Duodenal mucosa (tissue), 2 donors: Measurements from ENCODE around the gene TBCA.

Experiments
- H3K27ac ChIP-seq: one replicate; pipeline ENCODE4 v1.7.0; 2013; ENCODE audit warnings: low read depth, low read length
- H3K27me3 ChIP-seq, 2 donors: one replicate each; pipeline ENCODE4 v1.7.0; 2013; ENCODE audit warnings: low read length in 2 of 2, control low read depth in 1 of 2; ENCODE audit not compliant: insufficient read depth in 2 of 2, control insufficient read depth in 1 of 2
- H3K36me3 ChIP-seq, 2 donors: one replicate each; pipeline ENCODE4 v1.7.0; 2013; ENCODE audit warnings: low read length in 2 of 2, control low read depth in 1 of 2; ENCODE audit not compliant: insufficient read depth in 2 of 2, control insufficient read depth in 1 of 2
- H3K4me1 ChIP-seq, 2 donors: one replicate each; pipeline ENCODE4 v1.7.0; 2013; ENCODE audit warnings: low read length in 2 of 2, control low read depth in 1 of 2; ENCODE audit not compliant: insufficient read depth in 2 of 2, control insufficient read depth in 1 of 2
- H3K4me3 ChIP-seq, 2 donors: one replicate each; pipeline ENCODE4 v1.7.0; 2013; ENCODE audit warnings: low read length in 2 of 2, low read depth in 1 of 2
- H3K9ac ChIP-seq, 2 donors: one replicate each; pipeline ENCODE4 v1.7.0; 2013; ENCODE audit warnings: low read length in 2 of 2, low read depth in 1 of 2
- H3K9me3 ChIP-seq, 2 donors: one replicate each; pipeline ENCODE4 v1.7.0; 2013; ENCODE audit warnings: low read length in 2 of 2, control low read depth in 1 of 2; ENCODE audit not compliant: control insufficient read depth in 1 of 2

Gene TBCA

GRCh38 chr5:77644371-77645157 lies 131.6 kb downstream of the TBCA start:
- no peak overlapping the region for H3K9ac ChIP-seq
- no peak overlapping the region for H3K27ac ChIP-seq
- H3K4me3 ChIP-seq = no peak overlapping the region
- H3K4me1 ChIP-seq = peaks cover 6 to 9% of the 10 kb centered on the region in 2 donors
- no peaks in the 10 kb centered on the region for H3K36me3 ChIP-seq
- H3K9me3 ChIP-seq = no peaks in the 10 kb centered on the region
- H3K27me3 ChIP-seq = peaks cover 68 to 89% of the 10 kb centered on the region in 2 donors

GRCh38 chr5:77643654-77644370 lies 132.3 kb downstream of the TBCA start:
- Histone ChIP-seq H3K36me3 (no peaks in the 10 kb centered on the region), H3K27me3 (peaks cover 75 to 90% of the 10 kb centered on the region in 2 donors), H3K4me1 (peaks cover 6 to 9% of the 10 kb centered on the region in 2 donors), H3K9ac (no peak overlapping the region), H3K27ac (no peak overlapping the region), H3K9me3 (no peaks in the 10 kb centered on the region), H3K4me3 (no peak overlapping the region)

- Histone ChIP-seq H3K27ac (no peak overlapping the region), H3K36me3 (no peaks in the 10 kb centered on the region), H3K9ac (no peak overlapping the region), H3K4me3 (no peak overlapping the region), H3K27me3 (peaks cover 79 to 94% of the 10 kb centered on the region in 2 donors), H3K4me1 (peaks cover 6 to 9% of the 10 kb centered on the region in 2 donors), H3K9me3 (no peaks in the 10 kb centered on the region)
These were observed 133.1 kb downstream of the TBCA start for GRCh38 chr5:77642738-77643653.

- Histone ChIP-seq H3K27ac (no peak overlapping the region), H3K4me1 (peaks cover 6 to 9% of the 10 kb centered on the region in 2 donors), H3K9ac (no peak overlapping the region), H3K4me3 (no peak overlapping the region), H3K27me3 (peaks cover 81 to 94% of the 10 kb centered on the region in 2 donors), H3K36me3 (no peaks in the 10 kb centered on the region), H3K9me3 (no peaks in the 10 kb centered on the region)
These were observed 134.0 kb downstream of the TBCA start for GRCh38 chr5:77641963-77642737.

GRCh38 chr5:77641397-77641943 lies 134.7 kb downstream of the TBCA start:
- peaks cover 87 to 94% of the 10 kb centered on the region in 2 donors for H3K27me3 ChIP-seq
- H3K9me3 ChIP-seq = peaks cover 0 to 2% of the 10 kb centered on the region in 2 donors
- H3K4me1 ChIP-seq = peaks cover 6 to 9% of the 10 kb centered on the region in 2 donors
- H3K4me3 ChIP-seq = no peak overlapping the region
- H3K9ac ChIP-seq = no peak overlapping the region
- H3K27ac ChIP-seq = no peak overlapping the region
- no peaks in the 10 kb centered on the region for H3K36me3 ChIP-seq
